ENCODE results near the gene MAP6. TPM values are rescaled to one million over a fixed set of nuclear protein-coding genes. Genes with fewer than 3 reads are reported as not detected.

The MAP6 gene
- total RNA-seq, 1 donor from 2014 or later: 4.9 TPM

GRCh38 chr11:75673977-75674582 is 5.2 kb upstream of the MAP6 start:
- intact Hi-C loops (cut with DNase I): no loop called here
- DNase-seq (no peak), ATAC-seq (ENCODE audit: poor library complexity) (no peak)

- ATAC-seq (ENCODE audit: poor library complexity) (peak; percentile 55), DNase-seq (peak; percentile 74)
- intact Hi-C loops (cut with DNase I): loop anchor here (10.0 kb wide), 1 partner anchor 123 kb away; no protein-coding TSS in a partner anchor
These were observed 897 bp downstream of the MAP6 start for GRCh38 chr11:75667831-75668450.

- peak; percentile 80 for ATAC-seq (ENCODE audit: poor library complexity)
- peak; percentile 53 for DNase-seq
- intact Hi-C loops (cut with DNase I): loop anchor here (10.0 kb wide), 1 partner anchor 123 kb away; no protein-coding TSS in a partner anchor
These were observed 1.5 kb downstream of the MAP6 start for GRCh38 chr11:75667255-75667830.

- DNase-seq: no peak
- intact Hi-C loops (cut with DNase I): loop anchor here (10.0 kb wide), 1 partner anchor 121 kb away; no protein-coding TSS in a partner anchor
These were observed 2.8 kb downstream of the MAP6 start for GRCh38 chr11:75665990-75666389.

GRCh38 chr11:75665126-75665525 is 3.7 kb downstream of the MAP6 start:
- intact Hi-C loops (cut with DNase I): loop anchor here (10.0 kb wide), 1 partner anchor 120 kb away; no protein-coding TSS in a partner anchor
- no peak for DNase-seq
- no peak for ATAC-seq (ENCODE audit: poor library complexity)

More at GRCh38 chr11:75665990-75666389, 2.8 kb downstream of the MAP6 start:
- no peak for ATAC-seq (ENCODE audit: poor library complexity)

GRCh38 chr11:75664389-75664788 is 4.4 kb downstream of the MAP6 start:
- intact Hi-C loops (cut with DNase I): loop anchor here (10.0 kb wide), 1 partner anchor 120 kb away; no protein-coding TSS in a partner anchor
- no peak for DNase-seq
- ATAC-seq (ENCODE audit: poor library complexity): no peak

- ATAC-seq (ENCODE audit: poor library complexity) (no peak), DNase-seq (no peak)
- intact Hi-C loops (cut with DNase I): loop anchor here (10.0 kb wide), 1 partner anchor 119 kb away; no protein-coding TSS in a partner anchor
These were observed 5.0 kb downstream of the MAP6 start for GRCh38 chr11:75663808-75664207.

GRCh38 chr11:75659836-75660235 is 9.0 kb downstream of the MAP6 start:
- intact Hi-C loops (cut with DNase I): loop anchor here (10.0 kb wide), 1 partner anchor 115 kb away; no protein-coding TSS in a partner anchor
- DNase-seq: no peak
- ATAC-seq (ENCODE audit: poor library complexity): no peak

- ATAC-seq (ENCODE audit: poor library complexity) (no peak), DNase-seq (no peak)
- intact Hi-C loops (cut with DNase I): no loop called here
These were observed 12.7 kb downstream of the MAP6 start for GRCh38 chr11:75656044-75656727.

- DNase-seq (no peak), ATAC-seq (ENCODE audit: poor library complexity) (peak; percentile 38)
- intact Hi-C loops (cut with DNase I): no loop called here
These were observed 13.2 kb downstream of the MAP6 start for GRCh38 chr11:75655605-75656004.

- no peak for DNase-seq
- ATAC-seq (ENCODE audit: poor library complexity): no peak
- intact Hi-C loops (cut with DNase I): no loop called here
These were observed 14.5 kb downstream of the MAP6 start for GRCh38 chr11:75654314-75654713.

GRCh38 chr11:75653532-75653931 is 15.3 kb downstream of the MAP6 start:
- intact Hi-C loops (cut with DNase I): no loop called here
- no peak for DNase-seq
- no peak for ATAC-seq (ENCODE audit: poor library complexity)

- ATAC-seq (ENCODE audit: poor library complexity) (no peak), DNase-seq (no peak)
- intact Hi-C loops (cut with DNase I): no loop called here
These were observed 15.9 kb downstream of the MAP6 start for GRCh38 chr11:75652936-75653335.

- ATAC-seq (ENCODE audit: poor library complexity) (peak; percentile 54), DNase-seq (no peak)
- intact Hi-C loops (cut with DNase I): no loop called here
These were observed 17.6 kb downstream of the MAP6 start for GRCh38 chr11:75651218-75651617.

GRCh38 chr11:75650167-75650723 is 18.6 kb downstream of the MAP6 start:
- peak; percentile 67 for ATAC-seq (ENCODE audit: poor library complexity)
- intact Hi-C loops (cut with DNase I): no loop called here
- no peak for DNase-seq

- DNase-seq (no peak), ATAC-seq (ENCODE audit: poor library complexity) (no peak)
- intact Hi-C loops (cut with DNase I): no loop called here
These were observed 23.9 kb downstream of the MAP6 start for GRCh38 chr11:75644946-75645345.

- ATAC-seq (ENCODE audit: poor library complexity) (no peak), DNase-seq (no peak)
- intact Hi-C loops (cut with DNase I): no loop called here
These were observed 24.5 kb downstream of the MAP6 start for GRCh38 chr11:75644370-75644769.

- intact Hi-C loops (cut with DNase I): no loop called here
- peak; percentile 36 for ATAC-seq (ENCODE audit: poor library complexity)
- DNase-seq: no peak
These were observed 26.3 kb downstream of the MAP6 start for GRCh38 chr11:75642402-75643113.

All from Right ventricle myocardium superior (tissue), 1 donor.